OCI-LY7 (cell line): Measurements from ENCODE around the gene GHRHR. TPM values are rescaled to one million over a fixed set of nuclear protein-coding genes. Genes with fewer than 3 reads are reported as not detected.

ENCODE experiments used
- BruUV-seq: library from RNA; stranded (reverse); fragments of 400-500 nt; replicated peaks from 2 replicates; lab custom pipeline; 2021; lab: Mats Ljungman, UMichigan
- CTCF ChIA-PET: fragments of 300-600 bp; sonication (Branson Sonifier 250); formaldehyde crosslinking; loops from one replicate; lab custom pipeline; 2022; ENCODE audit warnings: antibody characterized with exemption; ENCODE audit not compliant: unreplicated experiment; lab: Charles Lee
- POLR2A ChIA-PET: fragments of 300-600 bp; sonication (Branson Sonifier 250); formaldehyde crosslinking; loops from one replicate; lab custom pipeline; 2022; ENCODE audit warnings: antibody characterized with exemption; lab: Charles Lee
- DNase-seq: peaks from one replicate; pipeline ENCODE4 v3.0.0-alpha.2; 2015; ENCODE audit warnings: low spot score
- H2AFZ ChIP-seq: fragments of 200-600 bp; sonication (generic), shearing (Covaris generic); 2 replicates; pipeline ENCODE4 v1.6.1; 2014; ENCODE audit warnings: mild to moderate bottlenecking, antibody characterized with exemption, low read length, moderate library complexity
- H3K27ac ChIP-seq: fragments of 200-600 bp; sonication (generic); 2 replicates; pipeline ENCODE4 v1.5.1; 2014; ENCODE audit warnings: mixed run types, low read depth, mild to moderate bottlenecking, moderate library complexity, low read length, inconsistent platforms; ENCODE audit not compliant: poor library complexity, severe bottlenecking
- H3K36me3 ChIP-seq: fragments of 200-600 bp; sonication (generic); 2 replicates; pipeline ENCODE4 v1.6.1; 2014; ENCODE audit warnings: mild to moderate bottlenecking, antibody characterized with exemption, low read length, moderate library complexity, mixed read lengths; ENCODE audit not compliant: insufficient read depth
- H3K4me1 ChIP-seq: fragments of 200-600 bp; sonication (generic); 2 replicates; pipeline ENCODE4 v1.5.1; 2014; ENCODE audit warnings: mild to moderate bottlenecking, low read length; ENCODE audit not compliant: insufficient read depth, poor library complexity, severe bottlenecking
- H3K4me2 ChIP-seq: fragments of 200-600 bp; sonication (generic); 2 replicates; pipeline ENCODE4 v1.6.1; 2014; ENCODE audit warnings: mild to moderate bottlenecking, low read length
- H3K4me3 ChIP-seq: fragments of 200-600 bp; sonication (generic); 2 replicates; pipeline ENCODE4 v1.5.1; 2014; ENCODE audit warnings: mild to moderate bottlenecking, low read depth, low read length; ENCODE audit not compliant: poor library complexity, severe bottlenecking
- H3K79me2 ChIP-seq: fragments of 200-600 bp; sonication (generic); 2 replicates; pipeline ENCODE4 v1.6.1; 2016; ENCODE audit warnings: low read depth, mild to moderate bottlenecking, low read length, moderate library complexity, mixed read lengths; ENCODE audit not compliant: insufficient read depth
- H3K9me2 ChIP-seq: fragments of 200-600 bp; sonication (generic); 2 replicates; pipeline ENCODE4 v1.6.1; 2016; ENCODE audit warnings: mild to moderate bottlenecking, low read length, mixed read lengths; ENCODE audit not compliant: insufficient read depth
- H3K9me3 ChIP-seq: fragments of 200-600 bp; sonication (generic); 2 replicates; pipeline ENCODE4 v1.6.1; 2014; ENCODE audit warnings: mild to moderate bottlenecking, mixed run types, low read length, mixed read lengths
- H4K20me1 ChIP-seq: fragments of 200-600 bp; sonication (generic); 2 replicates; pipeline ENCODE4 v1.6.1; 2014; ENCODE audit warnings: mild to moderate bottlenecking, antibody characterized with exemption, low read length, moderate library complexity, mixed read lengths; ENCODE audit not compliant: insufficient read depth
- CTCF ChIP-seq: fragments of 200-600 bp; sonication (generic); conservative IDR thresholded peaks from 2 replicates; pipeline ENCODE4 v1.5.1; 2014; ENCODE audit warnings: mild to moderate bottlenecking, antibody characterized with exemption, low read length, moderate library complexity, mixed read lengths
- EZH2phosphoT487 ChIP-seq: fragments of 200-600 bp; sonication (generic); IDR thresholded peaks from 2 replicates; pipeline ENCODE4 v1.6.1; 2018; ENCODE audit warnings: low read depth, borderline replicate concordance, mild to moderate bottlenecking, mixed run types, antibody characterized with exemption, low read length, moderate library complexity, mixed read lengths
- intact Hi-C: fragments of 100-400 bp; cut with micrococcal nuclease; formaldehyde crosslinking; loops from one replicate; pipeline ENCODE4 v1.10.0; 2022; ENCODE audit not compliant: unreplicated experiment
- total RNA-seq, 2 experiments: library from RNA; depleted of rRNA in 1 of 2; stranded (reverse); fragments of >200 nt in 1 of 2; shearing (Covaris generic) in 1 of 2; gene quantifications; 2 replicates each; pipeline ENCODE4 v1.2.3, GENCODE V29; 2014 to 2022

Gene GHRHR
- total RNA-seq, 2 experiments from 2014 or later = not detected

GRCh38 chr7:30924624-30925023 lies 39.1 kb upstream of the GHRHR start:
- POLR2A ChIA-PET = interaction anchor here (0.6 to 0.8 kb wide), 2 partner anchors 15 to 162 kb away, joined by 3 read pairs; no protein-coding TSS in a partner anchor
- Histone ChIP-seq H3K9me2 (no peaks in the 10 kb centered on the region), H3K4me1 (no peaks in the 10 kb centered on the region), H3K36me3 (no peaks in the 10 kb centered on the region), H3K79me2 (no peaks in the 10 kb centered on the region), H3K27ac (no peak overlapping the region), H3K4me2 (no peak overlapping the region), H3K9me3 (no peaks in the 10 kb centered on the region), H4K20me1 (no peaks in the 10 kb centered on the region), H2AFZ (no peak overlapping the region), H3K4me3 (no peak overlapping the region)
- intact Hi-C loops = no loop called here
- no TSS peak for BruUV-seq
- CTCF ChIA-PET = interaction anchor here (0.5 kb wide), 1 partner anchor 14 kb away, joined by 3 read pairs; no protein-coding TSS in a partner anchor
- DNase-seq = no peak
- TF ChIP-seq CTCF (no peak), EZH2phosphoT487 (no peak)

DNA sequence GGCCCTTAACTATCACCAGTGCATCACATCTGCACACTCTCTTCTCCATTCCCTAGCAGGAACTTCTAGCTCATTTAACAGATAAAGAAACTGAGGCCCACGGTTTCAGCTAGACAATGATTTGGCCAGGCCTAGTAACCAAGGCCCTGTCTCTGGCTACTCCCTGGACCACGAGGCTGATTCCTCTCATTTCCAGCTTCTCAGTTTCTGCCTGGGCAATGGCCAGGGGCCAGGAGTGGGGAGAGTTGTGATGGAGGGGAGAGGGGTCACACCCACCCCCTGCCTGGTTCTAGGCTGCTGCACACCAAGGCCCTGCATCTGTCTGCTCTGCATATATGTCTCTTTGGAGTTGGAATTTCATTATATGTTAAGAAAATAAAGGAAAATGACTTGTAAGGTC lies 38.6 kb upstream of the GHRHR start:
- H3K9me2 ChIP-seq = no peaks in the 10 kb centered on the region
- H3K9me3 ChIP-seq = no peaks in the 10 kb centered on the region
- intact Hi-C loops = no loop called here
- H3K27ac ChIP-seq = no peak overlapping the region
- H3K79me2 ChIP-seq = no peaks in the 10 kb centered on the region
- no TSS peak for BruUV-seq
- no peaks in the 10 kb centered on the region for H4K20me1 ChIP-seq
- ChIA-PET CTCF (interaction anchor here (0.5 kb wide), 1 partner anchor 14 kb away, joined by 3 read pairs; no protein-coding TSS in a partner anchor), POLR2A (interaction anchor here (0.8 kb wide), 1 partner anchor 14 kb away, joined by 3 read pairs; no protein-coding TSS in a partner anchor)
- no peaks in the 10 kb centered on the region for H3K4me1 ChIP-seq
- no peak for DNase-seq
- H2AFZ ChIP-seq = no peak overlapping the region
- TF ChIP-seq EZH2phosphoT487 (no peak), CTCF (no peak)
- H3K36me3 ChIP-seq = no peaks in the 10 kb centered on the region
- no peak overlapping the region for H3K4me2 ChIP-seq
- H3K4me3 ChIP-seq = no peak overlapping the region

GRCh38 chr7:30925913-30926312 lies 37.8 kb upstream of the GHRHR start:
- H3K36me3 ChIP-seq = no peaks in the 10 kb centered on the region
- no peak overlapping the region for H2AFZ ChIP-seq
- no peaks in the 10 kb centered on the region for H3K9me3 ChIP-seq
- ChIA-PET CTCF (no interaction called here), POLR2A (no interaction called here)
- no peaks in the 10 kb centered on the region for H3K79me2 ChIP-seq
- no peaks in the 10 kb centered on the region for H3K9me2 ChIP-seq
- no peak overlapping the region for H3K4me2 ChIP-seq
- H4K20me1 ChIP-seq = no peaks in the 10 kb centered on the region
- no peak overlapping the region for H3K27ac ChIP-seq
- DNase-seq = no peak
- intact Hi-C loops = no loop called here
- no TSS peak for BruUV-seq
- TF ChIP-seq CTCF (no peak), EZH2phosphoT487 (no peak)
- H3K4me3 ChIP-seq = no peak overlapping the region
- H3K4me1 ChIP-seq = no peaks in the 10 kb centered on the region
